OCI-M1 (cell line): ENCODE data around the gene PSMB4.
"Not testable (repeated sequence)": the region's sequence is repeated elsewhere in the genome, so short reads cannot be mapped to it uniquely, and the experiment has no call there.

ENCODE experiments used
- DNase-seq: peaks from one replicate; lab custom pipeline; 2025; lab: John Stamatoyannopoulos, UW

Gene PSMB4

GRCh38 chr1:151399324-151400171, at the start of gene PSMB4:
TSS of gene PSMB4 (plus strand) at chr1:151399573. CDS start at chr1:151399588, 15 bp downstream.
- DNase-seq = peak; percentile 97

GRCh38 chr1:151350323-151350722, 49.0 kb upstream of the PSMB4 start:
- not testable (repeated sequence) for DNase-seq

DNA sequence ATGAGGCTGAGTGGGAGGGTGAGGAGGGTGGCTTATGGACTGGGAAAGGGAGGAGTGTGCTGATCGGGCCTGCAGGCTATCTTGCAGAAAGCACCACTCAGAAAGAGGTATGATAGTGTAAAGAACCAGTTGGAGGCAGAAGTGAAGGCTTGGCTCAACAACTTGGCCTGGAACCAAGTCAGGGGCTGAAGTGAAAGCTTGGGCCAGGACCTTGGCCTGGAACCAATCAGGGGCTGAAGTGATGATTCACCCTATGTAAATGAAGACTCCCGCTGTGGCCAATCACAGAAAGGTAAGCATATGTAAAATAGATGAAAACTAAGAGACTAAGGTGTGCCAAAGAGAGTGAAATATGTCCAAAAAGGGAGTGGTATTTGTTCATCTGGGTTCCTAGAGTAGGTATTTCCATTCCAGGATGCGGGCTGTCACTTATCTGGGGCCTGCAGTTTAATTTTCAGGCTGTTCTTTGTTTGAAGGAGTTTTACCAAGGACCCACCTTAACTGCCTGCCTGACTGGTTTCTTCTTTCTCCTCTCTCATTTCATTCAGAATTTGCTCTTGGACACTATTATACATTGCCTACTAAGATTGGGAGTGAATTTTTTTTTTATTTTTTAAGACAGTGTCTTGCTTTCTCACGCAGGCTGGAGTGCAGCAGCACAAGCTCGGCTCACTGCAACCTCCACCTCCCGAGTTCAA, 47.2 kb upstream of the PSMB4 start:
- DNase-seq = peak; percentile 80

GRCh38 chr1:151356696-151357095, 42.7 kb upstream of the PSMB4 start:
- no peak for DNase-seq

- DNase-seq = no peak
Measured at GRCh38 chr1:151361883-151362282, 37.5 kb upstream of the PSMB4 start.

DNA sequence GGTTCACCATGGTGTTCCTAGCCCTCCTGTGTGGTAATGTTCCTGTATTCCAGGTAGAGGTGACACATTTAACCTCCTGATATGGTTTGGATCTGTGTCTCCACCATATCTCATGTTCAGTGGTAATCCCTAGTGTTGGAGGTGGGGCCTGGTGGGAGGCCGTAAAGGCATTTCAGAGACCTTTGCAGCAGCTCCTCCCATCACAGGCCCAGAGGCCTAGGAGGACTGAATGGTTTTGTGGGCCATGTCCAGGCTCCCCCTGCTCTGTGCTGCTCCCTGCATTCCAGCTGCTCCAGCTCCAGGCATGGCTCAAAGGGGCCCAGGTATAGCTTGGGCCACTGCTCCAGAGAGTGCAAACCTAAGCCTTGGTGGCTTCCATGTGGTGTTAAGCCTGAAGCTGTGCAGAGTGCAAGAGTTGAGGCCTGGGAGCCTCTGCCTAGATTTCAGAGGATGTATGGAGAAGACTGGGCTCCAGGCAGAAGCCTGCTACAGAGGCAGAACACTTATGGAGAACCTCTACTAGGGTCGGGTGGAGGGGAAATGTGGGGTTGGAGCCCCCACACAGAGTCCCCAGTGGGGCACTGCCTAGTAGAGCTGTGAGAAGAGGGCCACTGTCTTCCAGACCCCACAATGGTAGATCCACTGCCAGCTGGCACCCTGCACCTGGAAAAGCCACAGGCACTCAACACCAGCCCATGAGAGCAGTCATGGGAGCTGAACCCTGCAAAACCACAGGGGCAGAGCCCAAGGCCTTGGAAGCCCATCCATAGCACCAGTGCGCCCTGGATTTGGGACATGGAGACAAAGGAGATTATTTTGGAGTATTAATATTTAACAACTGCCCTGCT, 36.8 kb upstream of the PSMB4 start:
- DNase-seq = no peak

- no peak for DNase-seq
Measured at GRCh38 chr1:151364996-151365395, 34.4 kb upstream of the PSMB4 start.

DNA sequence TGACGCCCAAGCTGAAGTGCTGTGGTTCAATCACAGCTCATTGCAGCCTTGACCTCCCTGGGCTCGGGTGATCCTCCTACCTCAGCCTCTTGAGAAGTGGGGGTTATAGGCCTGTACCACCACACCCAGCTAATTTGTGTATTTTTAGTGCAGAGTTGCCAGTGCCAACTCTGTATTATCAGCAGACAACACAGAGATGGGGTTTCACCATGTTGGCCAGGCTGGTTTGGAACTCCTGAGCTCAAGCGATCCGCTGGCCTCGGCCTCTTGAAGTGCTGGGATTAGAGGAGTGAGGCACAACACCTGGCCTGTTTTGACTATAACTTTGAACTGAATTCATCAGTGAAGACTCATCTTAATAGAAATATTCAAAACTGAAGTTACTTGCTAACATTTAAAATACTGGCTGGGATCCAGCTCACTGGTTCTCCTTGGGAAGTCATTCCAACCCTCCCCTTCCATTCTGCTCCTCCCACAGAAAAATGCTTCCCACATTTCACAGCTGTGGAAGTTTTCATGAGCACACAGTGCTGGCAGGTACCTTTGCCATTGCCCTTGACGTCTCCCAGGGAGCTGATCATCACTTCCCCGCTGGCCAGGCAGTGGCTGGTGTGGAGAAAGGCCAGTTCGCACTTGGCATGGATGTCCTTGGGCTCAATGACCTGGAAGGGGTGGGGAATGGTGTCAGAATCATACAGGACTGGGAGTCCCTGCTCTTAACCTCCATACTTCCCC, 31.5 kb upstream of the PSMB4 start:
- DNase-seq = no peak

- no peak for DNase-seq
Measured at GRCh38 chr1:151368393-151369301, 30.7 kb upstream of the PSMB4 start.

DNA sequence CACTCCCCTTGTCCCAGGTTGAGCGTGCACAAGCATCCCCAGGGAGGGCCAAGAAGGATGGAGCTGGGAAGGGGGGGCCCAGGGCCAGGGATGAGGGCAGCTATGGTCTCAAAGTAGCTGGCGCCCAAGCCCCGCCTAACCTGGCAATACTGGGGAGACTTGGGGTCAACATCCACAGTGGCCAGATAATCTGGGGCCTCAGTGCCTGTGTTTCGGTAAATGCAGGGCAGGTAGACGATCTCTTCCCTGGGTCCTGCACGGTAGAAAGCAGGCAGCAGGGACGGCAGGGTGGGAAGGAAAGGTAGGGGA, 30.1 kb upstream of the PSMB4 start:
- DNase-seq = no peak

DNA sequence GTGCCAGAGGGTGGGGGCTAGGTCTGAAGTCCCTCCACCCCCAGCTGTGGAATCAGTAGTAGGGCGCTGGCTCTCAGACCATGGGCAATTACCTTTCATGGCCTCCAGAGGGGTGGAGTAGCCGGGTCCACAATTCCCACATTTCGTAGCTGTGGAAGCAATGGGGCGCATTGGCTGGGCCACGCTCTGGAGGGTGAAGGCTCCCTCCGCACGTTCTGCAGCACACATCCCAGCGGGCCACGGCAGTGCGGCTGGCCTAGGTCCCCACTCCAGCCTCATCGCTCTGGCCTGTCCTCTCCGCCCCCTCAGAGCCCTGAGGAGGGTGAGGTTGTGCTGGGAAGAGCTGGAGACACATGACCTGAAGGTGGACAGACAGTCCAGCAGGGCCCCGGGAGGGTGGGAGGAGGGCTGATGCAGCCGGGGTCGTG, 29.7 kb upstream of the PSMB4 start:
- DNase-seq = no peak

DNA sequence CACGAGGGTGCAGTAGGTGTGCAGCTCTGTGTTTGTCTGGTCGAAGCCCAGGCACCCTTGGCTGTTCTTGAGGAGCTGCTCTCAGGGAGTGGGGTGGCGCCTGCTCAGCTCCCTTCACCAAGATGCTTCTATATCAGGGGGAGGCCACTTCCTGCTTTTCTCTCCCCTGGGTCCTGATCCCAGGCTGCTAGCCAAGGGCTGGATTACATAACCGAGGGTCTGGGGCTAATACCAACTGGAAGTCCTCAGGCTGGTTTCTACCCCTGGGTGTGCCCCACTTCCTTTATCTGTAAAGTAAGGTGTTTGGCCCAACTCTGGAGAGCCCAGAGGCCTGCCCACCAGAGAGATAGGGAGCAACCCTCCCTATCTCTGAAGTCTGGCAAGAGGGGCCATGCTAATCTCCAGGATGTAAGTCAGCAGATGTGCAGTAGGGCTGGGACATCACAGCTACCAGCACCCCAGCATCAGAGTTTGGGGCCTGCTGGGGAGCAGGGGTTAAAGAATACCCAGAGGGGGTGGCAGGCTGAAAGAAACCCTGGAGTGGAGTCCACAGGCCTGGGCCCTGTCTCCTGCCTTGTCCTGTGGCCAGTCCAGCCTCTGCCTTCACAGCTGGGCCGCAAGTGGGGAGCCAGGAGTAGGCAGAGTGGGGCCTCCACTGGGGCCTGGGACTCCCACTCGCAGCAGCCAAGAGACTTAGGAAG, 29.0 kb upstream of the PSMB4 start:
- peak; percentile 74 for DNase-seq

DNA sequence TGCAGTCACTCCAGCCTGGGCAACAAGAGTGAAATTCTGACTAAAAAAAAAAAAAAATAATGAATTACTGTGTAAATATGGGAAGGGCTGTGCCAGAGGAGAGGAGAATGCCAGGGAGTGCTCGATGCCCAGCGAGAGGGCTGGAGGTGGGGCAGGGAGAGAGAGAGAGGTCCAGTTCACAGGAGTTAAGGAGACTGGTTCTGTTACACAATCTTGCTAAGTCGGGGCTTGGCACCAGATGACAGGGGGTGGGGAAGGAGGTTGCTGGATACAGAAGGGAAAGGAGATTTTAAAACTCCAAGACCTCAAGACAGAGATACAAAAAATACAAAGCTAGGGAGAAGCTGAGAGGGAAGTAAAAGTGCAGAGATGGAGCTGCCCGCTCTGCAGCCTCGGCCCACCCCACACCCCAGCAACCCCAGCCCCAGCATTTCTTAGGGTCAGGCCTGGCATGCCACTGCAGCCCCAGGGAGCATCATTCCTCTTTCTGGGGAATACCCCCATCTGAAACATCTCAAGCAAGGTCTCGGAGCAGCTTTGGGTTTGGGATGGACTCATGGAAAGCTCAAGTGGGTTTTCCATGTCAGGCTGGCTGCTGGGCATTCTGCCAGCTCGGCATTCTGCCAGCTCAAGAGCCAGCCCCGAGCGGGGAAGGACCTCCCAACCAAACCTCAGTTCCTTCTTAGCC, 27.9 kb upstream of the PSMB4 start:
- peak; percentile 59 for DNase-seq

DNA sequence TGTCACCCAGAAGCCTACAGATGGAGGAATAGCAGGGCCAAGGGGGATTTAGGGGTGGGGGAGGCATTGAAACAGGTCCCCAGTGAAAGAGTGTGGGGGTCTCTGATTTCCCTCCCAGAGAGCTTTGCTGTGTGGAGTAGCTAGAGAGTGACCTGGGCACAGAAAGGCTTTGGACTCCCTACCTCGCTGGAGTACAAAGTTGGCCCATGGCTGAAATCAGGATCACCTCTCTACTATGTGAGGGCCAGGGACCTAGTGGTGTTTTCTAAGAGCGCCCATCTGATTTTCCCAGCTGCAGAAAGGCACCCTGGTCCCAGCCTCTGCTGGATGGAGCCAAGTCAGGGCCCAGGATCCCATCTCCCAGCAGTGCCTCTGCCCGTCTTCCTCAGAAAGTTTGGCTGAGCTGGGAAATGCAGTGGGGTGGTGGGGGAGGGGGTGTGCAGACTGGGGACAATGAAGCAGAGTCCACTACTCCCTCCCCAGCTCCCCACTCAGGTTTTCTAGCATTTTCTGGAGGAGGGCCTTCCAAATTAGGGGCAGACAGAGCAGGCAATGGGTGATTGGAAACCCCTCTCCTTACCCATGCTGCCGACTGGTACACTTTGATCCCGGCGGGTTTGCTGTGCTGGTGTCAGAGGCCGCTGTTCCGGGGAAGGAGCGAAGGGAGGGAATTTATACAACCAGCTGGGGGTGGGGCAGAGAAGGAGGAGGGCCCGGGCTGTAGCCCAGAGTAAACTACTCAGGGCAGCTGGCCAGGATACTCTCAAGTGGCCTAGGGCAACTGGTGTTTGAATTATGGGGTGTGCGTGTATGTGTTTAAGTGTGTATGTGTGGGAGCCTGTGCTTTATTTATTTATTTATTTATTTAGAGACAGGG, 27.1 kb upstream of the PSMB4 start, which contains the start of gene SELENBP1:
Gene SELENBP1 (minus strand): TSS at position 648 of the 877 bp plus-strand sequence. CDS start 64 bp downstream, at position 584.
- peak; percentile 57 for DNase-seq

- DNase-seq = no peak
Measured at GRCh38 chr1:151373196-151373595, 26.2 kb upstream of the PSMB4 start.

DNA sequence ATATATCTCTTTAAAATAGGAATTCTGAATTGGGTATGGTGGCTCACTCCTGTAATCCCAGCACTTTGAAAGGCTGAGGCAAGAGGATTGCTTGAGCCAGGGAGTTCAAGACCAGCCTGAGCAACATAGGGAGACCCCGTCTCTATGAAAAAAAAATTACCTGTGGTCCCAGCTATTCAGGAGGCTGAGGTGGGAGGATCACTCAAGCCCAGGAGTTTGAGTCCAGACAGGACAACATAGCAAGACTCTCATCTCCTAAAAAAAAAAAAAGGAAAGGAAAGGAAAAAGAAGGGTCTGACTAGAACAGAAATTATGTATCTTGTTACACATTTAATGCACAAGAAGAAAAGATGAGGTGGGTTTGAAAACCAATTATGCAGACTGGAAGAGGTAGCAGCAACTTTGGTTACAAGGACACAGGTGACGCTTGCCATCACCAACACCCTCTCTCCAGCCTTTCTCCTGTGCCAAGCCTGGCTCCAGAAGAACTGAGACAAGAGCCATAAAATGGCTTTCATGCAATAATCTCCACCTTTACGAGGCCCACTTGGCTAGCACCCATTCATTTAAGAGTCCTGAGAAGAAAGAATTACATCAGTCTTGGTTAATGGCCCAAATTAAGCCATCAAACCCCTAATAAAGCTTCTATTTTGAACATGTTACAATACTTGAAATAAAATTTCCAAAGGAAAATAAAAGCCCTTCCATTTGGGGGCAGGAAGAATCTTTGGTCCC, 22.1 kb upstream of the PSMB4 start:
- no peak for DNase-seq

DNA sequence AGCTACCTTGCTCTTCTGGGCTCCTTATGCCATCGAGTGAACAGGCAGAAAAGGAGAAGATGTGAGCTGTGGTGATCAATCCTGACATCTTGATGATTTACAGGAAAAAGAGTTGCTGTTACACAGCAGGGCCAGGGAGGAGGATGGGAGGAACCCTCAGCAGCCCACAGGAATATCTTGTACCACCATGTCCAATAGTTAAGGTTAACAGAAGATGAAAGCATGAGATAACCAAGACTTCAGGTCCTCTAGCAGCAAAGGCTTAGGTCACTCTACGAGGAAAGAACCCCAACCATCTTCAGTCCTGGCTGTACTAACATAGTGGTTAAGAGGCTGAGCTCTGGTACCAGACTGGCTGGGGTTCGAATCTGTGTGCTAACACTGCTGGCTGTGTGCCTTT, 14.8 kb upstream of the PSMB4 start:
- DNase-seq = peak; percentile 44

DNA sequence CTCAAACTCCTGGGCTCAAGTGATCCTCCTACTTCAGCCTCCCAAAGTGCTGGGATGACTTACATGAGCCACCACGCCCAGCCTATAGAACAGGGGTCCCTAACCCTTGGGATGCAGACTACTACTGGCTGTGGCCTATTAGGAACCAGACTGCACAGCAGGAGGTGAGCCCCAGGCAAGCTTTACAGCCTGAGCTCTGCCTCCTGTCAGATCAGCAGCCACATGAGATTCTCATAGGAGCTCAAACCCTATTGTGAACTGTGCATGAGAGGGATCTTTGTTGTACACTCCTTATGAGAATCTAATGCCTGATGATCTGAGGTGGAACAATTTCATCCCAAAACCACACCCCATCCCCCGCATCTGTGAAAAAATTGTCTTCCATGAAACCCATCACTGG, 13.4 kb upstream of the PSMB4 start:
- DNase-seq = no peak
